Brain microvascular endothelial cell (primary cell): ENCODE results near the gene TNFRSF4.
"Not testable (repeated sequence)": the region's sequence is repeated elsewhere in the genome, so short reads cannot be mapped to it uniquely, and the experiment has no call there.

Experiments
- DNase-seq: peaks from one replicate; pipeline ENCODE4 v3.0.0-alpha.2; 2020
- H3K27ac ChIP-seq: fragments of 250-450 bp; sonication (Bioruptor Pico); 2 replicates; pipeline ENCODE4 v1.5.1; 2020; ENCODE audit warnings: mild to moderate bottlenecking, moderate library complexity
- H3K27me3 ChIP-seq: fragments of 250-450 bp; sonication (Bioruptor Pico); replicated peaks from 2 replicates; pipeline ENCODE4 v1.5.1; 2020; ENCODE audit warnings: mild to moderate bottlenecking
- H3K36me3 ChIP-seq: fragments of 250-450 bp; sonication (Bioruptor Pico); replicated peaks from 2 replicates; pipeline ENCODE4 v1.5.1; 2020; ENCODE audit warnings: mild to moderate bottlenecking
- H3K4me3 ChIP-seq: 2 replicates; pipeline ENCODE4 v1.5.1; 2011; ENCODE audit warnings: low read depth, mild to moderate bottlenecking, control low read depth, low read length, moderate library complexity
- CTCF ChIP-seq: IDR thresholded peaks from 2 replicates; pipeline ENCODE4 v1.5.1; 2011; ENCODE audit warnings: low read depth, mild to moderate bottlenecking, moderate library complexity, low read length, control low read depth, inconsistent platforms; ENCODE audit errors: missing control alignments
- in situ Hi-C: cut with HindIII; loops from 2 replicates; pipeline ENCODE4 v1.10.0; 2017; ENCODE audit warnings: low sequenced_read_pairs, low pct_ligation_motif_present

TNFRSF4 gene

GRCh38 chr1:1179983-1180861, 33.7 kb downstream of the TNFRSF4 start:
- H3K27me3 ChIP-seq, result peaks cover 11% of the 10 kb centered on the region
- no peak for DNase-seq
- H3K4me3 ChIP-seq, result no peak overlapping the region
- H3K36me3 ChIP-seq, result no peaks in the 10 kb centered on the region
- no peak overlapping the region for H3K27ac ChIP-seq
- in situ Hi-C loops, result no loop called here
- no peak for TF ChIP-seq CTCF

- Histone ChIP-seq H3K36me3 (no peaks in the 10 kb centered on the region), H3K27me3 (peaks cover 13% of the 10 kb centered on the region), H3K27ac (no peak overlapping the region), H3K4me3 (no peak overlapping the region)
- no peak for TF ChIP-seq CTCF
- DNase-seq, result no peak
- in situ Hi-C loops, result no loop called here
These were observed 34.5 kb downstream of the TNFRSF4 start for GRCh38 chr1:1179346-1179982.

- peaks cover 19% of the 10 kb centered on the region for H3K27me3 ChIP-seq
- no peak for DNase-seq
- in situ Hi-C loops, result no loop called here
These were observed 35.1 kb downstream of the TNFRSF4 start for GRCh38 chr1:1178794-1179331.

GRCh38 chr1:1177452-1178206, 36.3 kb downstream of the TNFRSF4 start:
- in situ Hi-C loops, result no loop called here
- DNase-seq, result no peak
- Histone ChIP-seq H3K36me3 (no peaks in the 10 kb centered on the region), H3K4me3 (no peak overlapping the region), H3K27me3 (peaks cover 29% of the 10 kb centered on the region), H3K27ac (no peak overlapping the region)
- no peak for TF ChIP-seq CTCF

More at GRCh38 chr1:1178794-1179331, 35.1 kb downstream of the TNFRSF4 start:
- H3K4me3 ChIP-seq, result no peak overlapping the region
- H3K27ac ChIP-seq, result no peak overlapping the region
- TF ChIP-seq CTCF, result no peak
- no peaks in the 10 kb centered on the region for H3K36me3 ChIP-seq

GRCh38 chr1:1176931-1177330, 37.0 kb downstream of the TNFRSF4 start:
- Histone ChIP-seq H3K4me3 (no peak overlapping the region), H3K36me3 (no peaks in the 10 kb centered on the region), H3K27ac (no peak overlapping the region), H3K27me3 (peaks cover 33% of the 10 kb centered on the region)
- TF ChIP-seq CTCF, result no peak
- in situ Hi-C loops, result no loop called here
- no peak for DNase-seq

- H3K27ac ChIP-seq, DNase-seq, H3K36me3 ChIP-seq, in situ Hi-C loops, H3K4me3 ChIP-seq: not testable (repeated sequence)
- peaks cover 35% of the 10 kb centered on the region for H3K27me3 ChIP-seq
These were observed 37.7 kb downstream of the TNFRSF4 start for GRCh38 chr1:1176063-1176761.
